Inferior parietal cortex (tissue), 1 donor: ENCODE measurements around the gene SUPT7L.
A peak's percentile ranks its signal among the peaks of the same experiment; 100 is the strongest.
"Not testable (repeated sequence)": the region's sequence is repeated elsewhere in the genome, so short reads cannot be mapped to it uniquely, and the experiment has no call there.

Experiments used
- DNase-seq: peaks from one replicate; pipeline ENCODE4 v3.0.0-alpha.2; 2016; ENCODE audit errors: extremely low spot score

Gene SUPT7L

GRCh38 chr2:27638709-27639108, 24.7 kb downstream of the SUPT7L start:
- no peak for DNase-seq

- no peak for DNase-seq
These were observed 25.3 kb downstream of the SUPT7L start for GRCh38 chr2:27638037-27638637.

GRCh38 chr2:27636766-27637165, 26.6 kb downstream of the SUPT7L start:
- DNase-seq = no peak

GRCh38 chr2:27634291-27634690, 29.1 kb downstream of the SUPT7L start:
- DNase-seq = no peak

GRCh38 chr2:27630257-27630656, 33.2 kb downstream of the SUPT7L start:
- DNase-seq = not testable (repeated sequence)

GRCh38 chr2:27628767-27629709, 34.4 kb downstream of the SUPT7L start, which contains the start of the genes CCDC121 and GPN1:
CCDC121 (minus strand) TSS chr2:27629012; CDS start chr2:27627799, 1,213 bp downstream.
GPN1 (plus strand) TSS chr2:27629050; CDS start chr2:27629059, 9 bp downstream.
- DNase-seq = peak; percentile 83

GRCh38 chr2:27627963-27628766, 35.2 kb downstream of the SUPT7L start:
- DNase-seq = peak; percentile 14

DNA sequence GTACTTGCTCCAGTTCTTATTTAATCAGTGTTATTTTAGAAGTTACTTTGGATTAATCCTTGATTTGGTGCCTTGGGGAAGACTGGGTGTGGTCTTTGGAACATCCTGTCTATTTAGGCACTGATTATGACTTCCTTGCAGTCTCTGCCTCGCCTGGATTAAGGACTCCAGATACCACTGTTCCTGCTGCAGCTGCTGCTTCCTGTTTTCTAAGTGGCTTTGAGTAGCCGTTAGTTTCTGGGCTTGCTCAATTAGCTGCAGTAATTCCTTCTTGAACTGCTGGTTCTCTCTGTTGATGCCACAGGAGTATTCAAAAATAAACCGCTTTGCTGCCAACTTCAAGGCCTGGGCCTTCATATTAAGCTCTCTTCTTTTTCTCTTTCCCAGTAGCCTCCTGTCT, 36.5 kb downstream of the SUPT7L start:
- DNase-seq = not testable (repeated sequence)

- DNase-seq = not testable (repeated sequence)
These were observed 37.1 kb downstream of the SUPT7L start for GRCh38 chr2:27626323-27626722.

GRCh38 chr2:27624943-27625342, 38.5 kb downstream of the SUPT7L start:
- no peak for DNase-seq

GRCh38 chr2:27622921-27623384, 40.5 kb downstream of the SUPT7L start:
- no peak for DNase-seq

DNA sequence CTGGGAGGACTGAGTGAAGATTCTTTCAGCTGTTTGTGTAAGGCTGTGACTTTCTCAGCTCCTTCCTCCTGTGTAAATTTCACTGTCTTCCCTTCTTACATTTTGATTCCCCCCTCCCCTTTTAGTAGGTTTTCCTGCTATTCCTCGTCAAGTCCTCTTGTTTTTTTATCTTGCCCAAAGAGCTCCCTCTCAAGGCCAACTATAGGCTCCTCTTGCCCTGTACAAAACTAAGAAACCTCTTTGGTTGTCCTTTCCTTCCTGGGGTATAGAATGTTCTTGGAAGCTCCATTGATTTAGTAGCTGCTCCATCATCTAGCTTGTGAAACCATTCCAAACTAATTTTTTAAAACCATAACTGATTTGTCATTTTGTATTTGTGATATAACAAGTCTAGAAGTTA, 41.9 kb downstream of the SUPT7L start:
- DNase-seq = no peak

- DNase-seq = no peak
These were observed 48.1 kb downstream of the SUPT7L start for GRCh38 chr2:27615316-27615715.

DNA sequence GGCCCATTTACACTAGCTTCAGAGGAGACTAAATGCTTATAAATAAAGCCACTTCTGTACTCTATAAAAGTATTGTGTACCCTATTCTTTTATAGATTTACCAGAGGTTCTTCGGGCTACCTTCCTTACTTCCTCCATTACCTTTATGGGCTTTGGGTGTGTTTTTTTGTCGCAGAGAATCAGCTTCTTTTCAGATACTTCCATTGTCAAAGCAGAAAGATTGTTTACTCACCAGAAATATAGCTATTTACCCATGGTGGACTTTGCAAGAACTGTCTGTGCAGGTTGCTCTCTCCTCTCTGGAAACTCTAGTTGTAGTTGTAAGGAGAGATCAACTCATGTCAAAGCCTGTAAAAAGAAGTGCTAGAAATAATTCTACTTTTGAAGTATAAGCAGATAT, 49.4 kb downstream of the SUPT7L start:
- no peak for DNase-seq

DNA sequence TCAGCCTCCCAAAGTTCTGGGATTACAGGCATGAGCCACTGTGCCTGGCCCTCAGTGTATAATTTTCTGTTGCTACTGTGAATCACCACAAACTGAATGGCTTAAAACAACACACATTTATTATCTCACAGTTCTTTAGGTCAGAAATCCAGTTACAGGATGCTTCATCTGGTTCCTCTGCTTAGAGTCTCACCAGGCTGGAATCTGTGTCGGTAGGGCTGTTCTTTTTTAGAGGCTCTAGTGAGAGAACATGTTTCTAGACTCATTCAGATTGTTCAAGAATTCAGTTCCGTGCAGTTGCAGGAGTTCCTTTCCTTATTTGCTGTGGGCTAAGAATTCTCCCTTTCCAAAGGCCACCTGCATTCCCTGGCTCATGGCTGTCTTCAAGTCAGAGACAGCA, 56.8 kb downstream of the SUPT7L start:
- DNase-seq = no peak
